ENCODE measurements around the gene BRD3OS. TPM values are rescaled to one million over a fixed set of nuclear protein-coding genes. Genes with fewer than 3 reads are reported as not detected.

The BRD3OS gene
- total and polyA plus RNA-seq, 2 of the 13 experiments (the other 11 are each of a cell fraction or from before 2014, with no cell fraction given) = 4.9 to 5.7 TPM

DNA sequence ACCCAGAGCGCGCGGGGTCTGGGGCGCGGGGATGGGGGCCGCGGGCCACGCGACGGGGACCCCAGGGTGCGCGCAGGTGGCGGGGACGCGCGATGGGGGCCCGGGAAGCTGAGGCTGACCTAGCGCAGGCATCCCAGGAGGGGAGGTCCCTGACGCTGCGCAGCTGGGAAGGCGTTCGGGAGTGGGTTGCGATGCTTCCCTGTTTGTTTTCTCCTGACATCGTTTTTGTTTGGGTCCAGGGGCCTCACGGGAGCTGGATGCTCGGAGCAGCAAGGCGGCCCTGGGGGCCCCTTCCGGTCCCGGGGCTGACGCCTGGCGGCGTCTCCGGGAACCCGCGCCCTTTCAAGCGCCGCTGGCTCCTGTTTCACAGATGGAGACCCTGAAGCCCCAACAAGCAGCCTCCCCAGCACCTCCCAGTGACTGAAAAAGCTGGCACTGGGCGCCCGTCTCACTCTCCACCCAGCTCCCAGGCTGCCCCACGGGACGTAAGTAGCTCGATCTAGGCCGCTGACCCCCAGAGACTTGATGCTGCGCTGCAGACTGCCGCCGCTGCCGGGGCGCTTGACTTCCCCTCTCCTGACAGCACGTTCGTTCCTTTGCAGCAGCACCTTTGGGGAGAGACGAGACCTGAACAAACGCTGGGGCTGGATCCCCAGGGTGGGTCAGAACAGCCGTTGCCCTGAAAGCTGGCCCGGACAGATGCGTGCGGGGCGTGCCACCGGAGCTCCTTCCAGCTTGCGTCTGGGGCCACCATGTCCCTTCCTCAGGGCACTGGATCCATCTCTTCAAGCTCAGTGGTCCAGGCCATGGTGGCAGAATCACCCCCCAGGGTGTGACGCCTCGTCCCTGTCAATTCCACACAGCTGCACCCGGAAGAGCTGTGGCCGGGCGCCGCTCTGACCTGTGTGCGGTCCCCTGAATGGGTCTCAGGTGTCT is 593 bp downstream of the BRD3OS start (continued):
- TF ChIP-seq, protein P1, sequence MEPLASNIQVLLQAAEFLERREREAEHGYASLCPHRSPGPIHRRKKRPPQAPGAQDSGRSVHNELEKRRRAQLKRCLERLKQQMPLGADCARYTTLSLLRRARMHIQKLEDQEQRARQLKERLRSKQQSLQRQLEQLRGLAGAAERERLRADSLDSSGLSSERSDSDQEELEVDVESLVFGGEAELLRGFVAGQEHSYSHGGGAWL (CRISPR knock-in tag; IDR thresholded peaks at IDR 0.05) = peak; percentile 30; the same call in 1 of the 2 replicates
- TF ChIP-seq ZNF746 (CRISPR knock-in tag; IDR thresholded peaks at IDR 0.05) (no peak), MAFK (conservative IDR thresholded peaks at IDR 0.05 in 1 of 2, IDR thresholded peaks at IDR 0.05 in 1 of 2; ENCODE audit: low read length in 2 of 2) (no peak), KDM6A (CRISPR knock-in tag; IDR thresholded peaks at IDR 0.05; ENCODE audit: low read depth) (no peak), SALL2 (CRISPR knock-in tag; IDR thresholded peaks at IDR 0.05) (no peak), RAD21 (CRISPR knock-in tag; IDR thresholded peaks at IDR 0.05) (0 out of 2 replicates have a peak, but pooled peaks have one; percentile 19), ZNF615 (CRISPR knock-in tag; IDR thresholded peaks at IDR 0.05; ENCODE audit: borderline replicate concordance) (no peak), RBAK (CRISPR knock-in tag; IDR thresholded peaks at IDR 0.05) (no peak), STAT5B (CRISPR knock-in tag; IDR thresholded peaks at IDR 0.05) (no peak), ETV5 (CRISPR knock-in tag; IDR thresholded peaks at IDR 0.05; ENCODE audit: borderline replicate concordance) (peak; percentile 72), KAT8 (CRISPR knock-in tag; IDR thresholded peaks at IDR 0.05) (peak; percentile 27; the same call in 1 of the 2 replicates), ZZZ3 (CRISPR knock-in tag; IDR thresholded peaks at IDR 0.05; ENCODE audit: borderline replicate concordance) (no peak), SPEN (CRISPR knock-in tag; IDR thresholded peaks at IDR 0.05; ENCODE audit: low read depth) (no peak; the same call in 1 of the 2 replicates), FOSL2 (CRISPR knock-in tag; IDR thresholded peaks at IDR 0.05) (no peak), POLR2G (IDR thresholded peaks at IDR 0.05; ENCODE audit: low read depth, low read length) (no peak)
- TF ChIP-seq, protein P2, sequence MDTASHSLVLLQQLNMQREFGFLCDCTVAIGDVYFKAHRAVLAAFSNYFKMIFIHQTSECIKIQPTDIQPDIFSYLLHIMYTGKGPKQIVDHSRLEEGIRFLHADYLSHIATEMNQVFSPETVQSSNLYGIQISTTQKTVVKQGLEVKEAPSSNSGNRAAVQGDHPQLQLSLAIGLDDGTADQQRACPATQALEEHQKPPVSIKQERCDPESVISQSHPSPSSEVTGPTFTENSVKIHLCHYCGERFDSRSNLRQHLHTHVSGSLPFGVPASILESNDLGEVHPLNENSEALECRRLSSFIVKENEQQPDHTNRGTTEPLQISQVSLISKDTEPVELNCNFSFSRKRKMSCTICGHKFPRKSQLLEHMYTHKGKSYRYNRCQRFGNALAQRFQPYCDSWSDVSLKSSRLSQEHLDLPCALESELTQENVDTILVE (CRISPR knock-in tag; IDR thresholded peaks at IDR 0.05) = 0 out of 2 replicates have a peak, but pooled peaks have one; percentile 15
- TF ChIP-seq, protein P3, sequence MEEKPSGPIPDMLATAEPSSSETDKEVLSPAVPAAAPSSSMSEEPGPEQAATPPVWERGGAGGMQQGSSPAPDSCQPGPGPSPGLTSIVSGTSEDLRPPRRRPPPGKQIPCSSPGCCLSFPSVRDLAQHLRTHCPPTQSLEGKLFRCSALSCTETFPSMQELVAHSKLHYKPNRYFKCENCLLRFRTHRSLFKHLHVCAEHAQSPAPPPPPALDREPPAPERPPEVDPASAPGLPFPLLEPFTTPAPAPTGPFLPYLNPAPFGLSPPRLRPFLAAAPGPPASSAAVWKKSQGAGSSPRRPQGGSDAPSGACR (CRISPR knock-in tag; IDR thresholded peaks at IDR 0.05) = no peak
- TF ChIP-seq, protein P4, sequence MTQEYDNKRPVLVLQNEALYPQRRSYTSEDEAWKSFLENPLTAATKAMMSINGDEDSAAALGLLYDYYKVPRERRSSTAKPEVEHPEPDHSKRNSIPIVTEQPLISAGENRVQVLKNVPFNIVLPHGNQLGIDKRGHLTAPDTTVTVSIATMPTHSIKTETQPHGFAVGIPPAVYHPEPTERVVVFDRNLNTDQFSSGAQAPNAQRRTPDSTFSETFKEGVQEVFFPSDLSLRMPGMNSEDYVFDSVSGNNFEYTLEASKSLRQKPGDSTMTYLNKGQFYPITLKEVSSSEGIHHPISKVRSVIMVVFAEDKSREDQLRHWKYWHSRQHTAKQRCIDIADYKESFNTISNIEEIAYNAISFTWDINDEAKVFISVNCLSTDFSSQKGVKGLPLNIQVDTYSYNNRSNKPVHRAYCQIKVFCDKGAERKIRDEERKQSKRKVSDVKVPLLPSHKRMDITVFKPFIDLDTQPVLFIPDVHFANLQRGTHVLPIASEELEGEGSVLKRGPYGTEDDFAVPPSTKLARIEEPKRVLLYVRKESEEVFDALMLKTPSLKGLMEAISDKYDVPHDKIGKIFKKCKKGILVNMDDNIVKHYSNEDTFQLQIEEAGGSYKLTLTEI (CRISPR knock-in tag; conservative IDR thresholded peaks at IDR 0.05) = no peak
- TF ChIP-seq, protein P5, sequence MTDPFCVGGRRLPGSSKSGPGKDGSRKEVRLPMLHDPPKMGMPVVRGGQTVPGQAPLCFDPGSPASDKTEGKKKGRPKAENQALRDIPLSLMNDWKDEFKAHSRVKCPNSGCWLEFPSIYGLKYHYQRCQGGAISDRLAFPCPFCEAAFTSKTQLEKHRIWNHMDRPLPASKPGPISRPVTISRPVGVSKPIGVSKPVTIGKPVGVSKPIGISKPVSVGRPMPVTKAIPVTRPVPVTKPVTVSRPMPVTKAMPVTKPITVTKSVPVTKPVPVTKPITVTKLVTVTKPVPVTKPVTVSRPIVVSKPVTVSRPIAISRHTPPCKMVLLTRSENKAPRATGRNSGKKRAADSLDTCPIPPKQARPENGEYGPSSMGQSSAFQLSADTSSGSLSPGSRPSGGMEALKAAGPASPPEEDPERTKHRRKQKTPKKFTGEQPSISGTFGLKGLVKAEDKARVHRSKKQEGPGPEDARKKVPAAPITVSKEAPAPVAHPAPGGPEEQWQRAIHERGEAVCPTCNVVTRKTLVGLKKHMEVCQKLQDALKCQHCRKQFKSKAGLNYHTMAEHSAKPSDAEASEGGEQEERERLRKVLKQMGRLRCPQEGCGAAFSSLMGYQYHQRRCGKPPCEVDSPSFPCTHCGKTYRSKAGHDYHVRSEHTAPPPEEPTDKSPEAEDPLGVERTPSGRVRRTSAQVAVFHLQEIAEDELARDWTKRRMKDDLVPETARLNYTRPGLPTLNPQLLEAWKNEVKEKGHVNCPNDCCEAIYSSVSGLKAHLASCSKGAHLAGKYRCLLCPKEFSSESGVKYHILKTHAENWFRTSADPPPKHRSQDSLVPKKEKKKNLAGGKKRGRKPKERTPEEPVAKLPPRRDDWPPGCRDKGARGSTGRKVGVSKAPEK (CRISPR knock-in tag; IDR thresholded peaks at IDR 0.05; ENCODE audit: borderline replicate concordance) = no peak
- TF ChIP-seq, protein P6, sequence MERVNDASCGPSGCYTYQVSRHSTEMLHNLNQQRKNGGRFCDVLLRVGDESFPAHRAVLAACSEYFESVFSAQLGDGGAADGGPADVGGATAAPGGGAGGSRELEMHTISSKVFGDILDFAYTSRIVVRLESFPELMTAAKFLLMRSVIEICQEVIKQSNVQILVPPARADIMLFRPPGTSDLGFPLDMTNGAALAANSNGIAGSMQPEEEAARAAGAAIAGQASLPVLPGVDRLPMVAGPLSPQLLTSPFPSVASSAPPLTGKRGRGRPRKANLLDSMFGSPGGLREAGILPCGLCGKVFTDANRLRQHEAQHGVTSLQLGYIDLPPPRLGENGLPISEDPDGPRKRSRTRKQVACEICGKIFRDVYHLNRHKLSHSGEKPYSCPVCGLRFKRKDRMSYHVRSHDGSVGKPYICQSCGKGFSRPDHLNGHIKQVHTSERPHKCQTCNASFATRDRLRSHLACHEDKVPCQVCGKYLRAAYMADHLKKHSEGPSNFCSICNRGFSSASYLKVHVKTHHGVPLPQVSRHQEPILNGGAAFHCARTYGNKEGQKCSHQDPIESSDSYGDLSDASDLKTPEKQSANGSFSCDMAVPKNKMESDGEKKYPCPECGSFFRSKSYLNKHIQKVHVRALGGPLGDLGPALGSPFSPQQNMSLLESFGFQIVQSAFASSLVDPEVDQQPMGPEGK (CRISPR knock-in tag; IDR thresholded peaks at IDR 0.05) = no peak; the same call in 1 of the 2 replicates
